Activated naive CD4-positive, alpha-beta T cell treated with anti-CD3 and anti-CD28 coated beads, Interleukin-2, amount 10 ng/mL, durations not matched to agents 7 days and 5 days (primary cell): ENCODE results near the gene LYPD8.

Experiments
- CTCF ChIA-PET: fragments of 350-600 bp; sonication (Branson Sonifier 250); formaldehyde crosslinking; loops from one replicate; lab custom pipeline; 2021; ENCODE audit warnings: antibody characterized with exemption; lab: Charles Lee
- DNase-seq: peaks from one replicate; pipeline ENCODE4 v3.0.0-alpha.2; 2020
- H3K27ac Mint-ChIP-seq: one replicate; pipeline ENCODE4 v1.8.0; 2021; ENCODE audit warnings: mild to moderate bottlenecking, moderate library complexity, mixed read lengths
- H3K27me3 Mint-ChIP-seq: one replicate; pipeline ENCODE4 v1.8.0; 2021; ENCODE audit warnings: mild to moderate bottlenecking, mixed read lengths
- H3K36me3 Mint-ChIP-seq: one replicate; pipeline ENCODE4 v1.8.0; 2021; ENCODE audit warnings: mixed read lengths
- H3K4me1 Mint-ChIP-seq: one replicate; pipeline ENCODE4 v1.8.0; 2021; ENCODE audit warnings: mixed read lengths
- H3K4me3 Mint-ChIP-seq: one replicate; pipeline ENCODE4 v1.8.0; 2021; ENCODE audit warnings: mild to moderate bottlenecking, moderate library complexity, mixed read lengths
- H3K9me3 Mint-ChIP-seq: one replicate; pipeline ENCODE4 v1.8.0; 2021; ENCODE audit warnings: mixed read lengths

The LYPD8 gene

GRCh38 chr1:248786156-248786555, 30.6 kb upstream of the LYPD8 start:
- H3K9me3 Mint-ChIP-seq, result no peaks in the 10 kb centered on the region
- CTCF ChIA-PET, result interaction anchor here (0.6 kb wide), 1 partner anchor 30 kb away, joined by 4 read pairs; the partner anchor contains the start of gene LYPD8
- no peak overlapping the region for H3K4me3 Mint-ChIP-seq
- H3K36me3 Mint-ChIP-seq, result no peaks in the 10 kb centered on the region
- H3K4me1 Mint-ChIP-seq, result no peaks in the 10 kb centered on the region
- DNase-seq, result no peak
- peaks cover 6% of the 10 kb centered on the region for H3K27me3 Mint-ChIP-seq
- H3K27ac Mint-ChIP-seq, result no peak overlapping the region

- Mint-ChIP-seq H3K27ac (no peak overlapping the region), H3K36me3 (no peaks in the 10 kb centered on the region), H3K4me3 (no peak overlapping the region), H3K9me3 (no peaks in the 10 kb centered on the region), H3K4me1 (no peaks in the 10 kb centered on the region), H3K27me3 (no peaks in the 10 kb centered on the region)
- CTCF ChIA-PET, result no interaction called here
- DNase-seq, result no peak
Observed at GRCh38 chr1:248783367-248783766, 27.8 kb upstream of the LYPD8 start.

GRCh38 chr1:248782416-248783141, 27.0 kb upstream of the LYPD8 start:
- CTCF ChIA-PET, result no interaction called here
- no peaks in the 10 kb centered on the region for H3K36me3 Mint-ChIP-seq
- DNase-seq, result no peak
- no peaks in the 10 kb centered on the region for H3K27me3 Mint-ChIP-seq
- no peak overlapping the region for H3K27ac Mint-ChIP-seq
- H3K4me3 Mint-ChIP-seq, result no peak overlapping the region
- H3K4me1 Mint-ChIP-seq, result no peaks in the 10 kb centered on the region
- no peaks in the 10 kb centered on the region for H3K9me3 Mint-ChIP-seq

GRCh38 chr1:248779350-248779749, 23.8 kb upstream of the LYPD8 start:
- no peak for DNase-seq

GRCh38 chr1:248778906-248779305, 23.3 kb upstream of the LYPD8 start:
- no peaks in the 10 kb centered on the region for H3K27me3 Mint-ChIP-seq

More at GRCh38 chr1:248779350-248779749, 23.8 kb upstream of the LYPD8 start:
- CTCF ChIA-PET, result interaction anchor here (1.0 kb wide), 1 partner anchor 25 kb away, joined by 3 read pairs; no protein-coding TSS in a partner anchor
- Mint-ChIP-seq H3K27me3 (no peaks in the 10 kb centered on the region), H3K4me3 (no peak overlapping the region), H3K36me3 (no peaks in the 10 kb centered on the region), H3K27ac (no peak overlapping the region), H3K9me3 (no peaks in the 10 kb centered on the region), H3K4me1 (no peaks in the 10 kb centered on the region)

GRCh38 chr1:248776991-248777390, 21.4 kb upstream of the LYPD8 start:
- H3K27ac Mint-ChIP-seq, result no peak overlapping the region
- H3K36me3 Mint-ChIP-seq, result no peaks in the 10 kb centered on the region
- no peak overlapping the region for H3K4me3 Mint-ChIP-seq
- H3K27me3 Mint-ChIP-seq, result no peaks in the 10 kb centered on the region
- H3K4me1 Mint-ChIP-seq, result no peaks in the 10 kb centered on the region
- H3K9me3 Mint-ChIP-seq, result no peaks in the 10 kb centered on the region
- CTCF ChIA-PET, result no interaction called here
- DNase-seq, result no peak

More at GRCh38 chr1:248778906-248779305, 23.3 kb upstream of the LYPD8 start:
- Mint-ChIP-seq H3K27ac (no peak overlapping the region), H3K4me1 (no peaks in the 10 kb centered on the region), H3K9me3 (no peaks in the 10 kb centered on the region), H3K4me3 (no peak overlapping the region), H3K36me3 (no peaks in the 10 kb centered on the region)
- CTCF ChIA-PET, result no interaction called here
- DNase-seq, result no peak

GRCh38 chr1:248775441-248775840, 19.9 kb upstream of the LYPD8 start:
- Mint-ChIP-seq H3K27ac (no peak overlapping the region), H3K4me1 (no peaks in the 10 kb centered on the region), H3K9me3 (no peaks in the 10 kb centered on the region), H3K4me3 (no peak overlapping the region), H3K36me3 (no peaks in the 10 kb centered on the region), H3K27me3 (no peaks in the 10 kb centered on the region)
- DNase-seq, result no peak
- CTCF ChIA-PET, result no interaction called here

- peaks cover 7% of the 10 kb centered on the region for H3K9me3 Mint-ChIP-seq
- CTCF ChIA-PET, result no interaction called here
- H3K27ac Mint-ChIP-seq, result no peak overlapping the region
- H3K36me3 Mint-ChIP-seq, result no peaks in the 10 kb centered on the region
- no peaks in the 10 kb centered on the region for H3K27me3 Mint-ChIP-seq
- no peaks in the 10 kb centered on the region for H3K4me1 Mint-ChIP-seq
- DNase-seq, result no peak
- no peak overlapping the region for H3K4me3 Mint-ChIP-seq
Observed at GRCh38 chr1:248759644-248760043, 4.1 kb upstream of the LYPD8 start.

- Mint-ChIP-seq H3K4me3 (no peak overlapping the region), H3K27ac (no peak overlapping the region), H3K4me1 (no peaks in the 10 kb centered on the region), H3K27me3 (no peaks in the 10 kb centered on the region), H3K9me3 (peaks cover 7% of the 10 kb centered on the region), H3K36me3 (no peaks in the 10 kb centered on the region)
- DNase-seq, result no peak
- CTCF ChIA-PET, result no interaction called here
Observed at GRCh38 chr1:248758352-248758751, 2.8 kb upstream of the LYPD8 start.

- Mint-ChIP-seq H3K36me3 (no peaks in the 10 kb centered on the region), H3K9me3 (peaks cover 3% of the 10 kb centered on the region), H3K27me3 (no peaks in the 10 kb centered on the region), H3K27ac (no peak overlapping the region), H3K4me3 (no peak overlapping the region), H3K4me1 (no peaks in the 10 kb centered on the region)
- DNase-seq, result no peak
- CTCF ChIA-PET, result no interaction called here
Observed at GRCh38 chr1:248757784-248758195, 2.2 kb upstream of the LYPD8 start.

- H3K4me1 Mint-ChIP-seq, result no peaks in the 10 kb centered on the region
- CTCF ChIA-PET, result no interaction called here
- H3K27ac Mint-ChIP-seq, result no peak overlapping the region
- H3K4me3 Mint-ChIP-seq, result no peak overlapping the region
- H3K36me3 Mint-ChIP-seq, result no peaks in the 10 kb centered on the region
- no peak for DNase-seq
- H3K27me3 Mint-ChIP-seq, result no peaks in the 10 kb centered on the region
- H3K9me3 Mint-ChIP-seq, result peaks cover 3% of the 10 kb centered on the region
Observed at GRCh38 chr1:248756636-248757035, 1.1 kb upstream of the LYPD8 start.

- H3K4me3 Mint-ChIP-seq, result no peak overlapping the region
- no peak for DNase-seq
- no peaks in the 10 kb centered on the region for H3K9me3 Mint-ChIP-seq
- CTCF ChIA-PET, result interaction anchor here (0.6 kb wide), 1 partner anchor 30 kb away, joined by 4 read pairs; no protein-coding TSS in a partner anchor
- no peaks in the 10 kb centered on the region for H3K4me1 Mint-ChIP-seq
- no peaks in the 10 kb centered on the region for H3K36me3 Mint-ChIP-seq
- H3K27me3 Mint-ChIP-seq, result no peaks in the 10 kb centered on the region
- H3K27ac Mint-ChIP-seq, result no peak overlapping the region
Observed at GRCh38 chr1:248756151-248756550, 592 bp upstream of the LYPD8 start.

- CTCF ChIA-PET, result no interaction called here
- H3K4me1 Mint-ChIP-seq, result no peaks in the 10 kb centered on the region
- H3K27me3 Mint-ChIP-seq, result no peaks in the 10 kb centered on the region
- H3K9me3 Mint-ChIP-seq, result no peaks in the 10 kb centered on the region
- no peak overlapping the region for H3K4me3 Mint-ChIP-seq
- no peak overlapping the region for H3K27ac Mint-ChIP-seq
- DNase-seq, result no peak
- no peaks in the 10 kb centered on the region for H3K36me3 Mint-ChIP-seq
Observed at GRCh38 chr1:248753708-248754280, 1.8 kb downstream of the LYPD8 start.

- Mint-ChIP-seq H3K9me3 (no peaks in the 10 kb centered on the region), H3K27me3 (no peaks in the 10 kb centered on the region), H3K36me3 (no peaks in the 10 kb centered on the region), H3K27ac (no peak overlapping the region), H3K4me1 (no peaks in the 10 kb centered on the region), H3K4me3 (no peak overlapping the region)
- CTCF ChIA-PET, result no interaction called here
- DNase-seq, result no peak
Observed at GRCh38 chr1:248753029-248753594, 2.4 kb downstream of the LYPD8 start.
